Esophagus squamous epithelium (tissue), 5 donors: ENCODE measurements around the gene UBL5. TPM values are rescaled to one million over a fixed set of nuclear protein-coding genes. Genes with fewer than 3 reads are reported as not detected.
A peak's percentile ranks its signal among the peaks of the same experiment; 100 is the strongest.

Source experiments
- DNase-seq: peaks from one replicate; lab custom pipeline; 2025; lab: John Stamatoyannopoulos, UW
- H3K27ac ChIP-seq, 4 donors: fragments of 200-600 bp; sonication (generic); one replicate each; pipeline ENCODE4 v1.5.1; 2016 to 2019; ENCODE audit warnings: mild to moderate bottlenecking in 1 of 4
- H3K27me3 ChIP-seq, 4 donors: fragments of 200-600 bp; sonication (generic); 1 replicate in 3 of 4; 2 replicates in 1 of 4; pipeline versions ENCODE4 v1.5.1 to v1.6.0; 2017 to 2021; ENCODE audit warnings: antibody characterized with exemption in 1 of 4
- H3K36me3 ChIP-seq, 3 donors: fragments of 200-600 bp; sonication (generic); one replicate each; pipeline ENCODE4 v1.5.1; 2016 to 2019
- H3K4me1 ChIP-seq, 3 donors: fragments of 200-600 bp; sonication (generic); one replicate each; pipeline ENCODE4 v1.5.1; 2017 to 2019
- H3K4me3 ChIP-seq, 4 donors: fragments of 200-600 bp; sonication (generic); 1 replicate in 3 of 4; 2 replicates in 1 of 4; pipeline ENCODE4 v1.5.1; 2016 to 2019; ENCODE audit warnings: mild to moderate bottlenecking in 2 of 4, moderate library complexity in 1 of 4
- H3K9me3 ChIP-seq, 3 donors: fragments of 200-600 bp; sonication (generic); one replicate each; pipeline ENCODE4 v1.5.1; 2016 to 2019
- POLR2A ChIP-seq, 4 donors: fragments of 450-650 bp; IDR thresholded peaks; one replicate each; pipeline ENCODE4 v1.6.1; 2017; ENCODE audit warnings: antibody characterized with exemption in 4 of 4, mild to moderate bottlenecking in 4 of 4, moderate library complexity in 3 of 4
- WGBS, 2 donors: methylation state at CpG; one replicate each; pipeline ENCODE4 v1.1.5; 2018; 5-methylcytosine and 5-hydroxymethylcytosine counted together
- intact Hi-C: fragments of 100-400 bp; cut with DNase I; formaldehyde crosslinking; loops from one replicate; pipeline ENCODE4 v1.15.0; 2022
- total RNA-seq, 4 donors: library from RNA; depleted of rRNA; stranded (reverse); fragments of >200 nt; gene quantifications; one replicate each; pipeline ENCODE4 v1.1.0, GENCODE V29; 2016
- TF ChIP-seq, protein P1 (sequence below), 6 experiments: fragments of 450-650 bp in 4 of 6; fragments of 200-600 bp in 2 of 6; sonication (generic) in 2 of 6; IDR thresholded peaks; one replicate each; pipeline ENCODE4 v1.5.1; 2016 to 2019; ENCODE audit warnings: antibody characterized with exemption in 6 of 6, mild to moderate bottlenecking in 4 of 6, moderate library complexity in 4 of 6
- donor health status: DM: yes; HTN: yes; CAD: no.

Gene UBL5
- total RNA-seq, 4 donors from 2014 or later, result 394 to 688 (median 499) TPM

DNA sequence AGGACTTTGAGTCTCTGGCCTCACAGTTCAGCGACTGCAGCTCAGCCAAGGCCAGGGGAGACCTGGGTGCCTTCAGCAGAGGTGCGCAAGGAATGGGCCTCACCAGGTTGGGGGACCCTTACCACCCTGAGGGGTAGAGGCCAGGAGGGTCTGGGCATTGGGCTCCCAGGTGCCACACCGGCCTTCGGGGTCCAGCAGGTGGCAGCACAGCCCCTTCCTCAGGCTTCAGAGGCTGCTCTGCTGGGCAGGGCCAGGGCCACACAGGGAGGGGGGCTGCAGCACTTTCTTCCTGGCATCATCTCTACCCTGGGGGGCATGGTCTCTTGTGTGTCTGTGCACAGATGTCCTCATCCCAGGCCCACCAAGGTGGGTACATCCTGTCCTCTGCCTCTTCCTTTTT is 20.3 kb downstream of the UBL5 start:
- peaks cover 0 to 78% (median 12%) of the 10 kb centered on the region in 3 donors for H3K36me3 ChIP-seq
- no peak for TF ChIP-seq POLR2A (IDR thresholded peaks at IDR 0.05)
- TF ChIP-seq, protein P1, sequence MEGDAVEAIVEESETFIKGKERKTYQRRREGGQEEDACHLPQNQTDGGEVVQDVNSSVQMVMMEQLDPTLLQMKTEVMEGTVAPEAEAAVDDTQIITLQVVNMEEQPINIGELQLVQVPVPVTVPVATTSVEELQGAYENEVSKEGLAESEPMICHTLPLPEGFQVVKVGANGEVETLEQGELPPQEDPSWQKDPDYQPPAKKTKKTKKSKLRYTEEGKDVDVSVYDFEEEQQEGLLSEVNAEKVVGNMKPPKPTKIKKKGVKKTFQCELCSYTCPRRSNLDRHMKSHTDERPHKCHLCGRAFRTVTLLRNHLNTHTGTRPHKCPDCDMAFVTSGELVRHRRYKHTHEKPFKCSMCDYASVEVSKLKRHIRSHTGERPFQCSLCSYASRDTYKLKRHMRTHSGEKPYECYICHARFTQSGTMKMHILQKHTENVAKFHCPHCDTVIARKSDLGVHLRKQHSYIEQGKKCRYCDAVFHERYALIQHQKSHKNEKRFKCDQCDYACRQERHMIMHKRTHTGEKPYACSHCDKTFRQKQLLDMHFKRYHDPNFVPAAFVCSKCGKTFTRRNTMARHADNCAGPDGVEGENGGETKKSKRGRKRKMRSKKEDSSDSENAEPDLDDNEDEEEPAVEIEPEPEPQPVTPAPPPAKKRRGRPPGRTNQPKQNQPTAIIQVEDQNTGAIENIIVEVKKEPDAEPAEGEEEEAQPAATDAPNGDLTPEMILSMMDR (IDR thresholded peaks at IDR 0.05), result peak in 4 of 6 experiments; percentile 9 to 38 (median 16)
- WGBS, 2 donors, result no CpG with 5 or more reads among the region's 4 CpGs
- no peak overlapping the region for H3K27ac ChIP-seq
- no peak overlapping the region for H3K4me3 ChIP-seq
- intact Hi-C loops, result no loop called here
- peaks cover 4 to 21% (median 10%) of the 10 kb centered on the region in 3 donors for H3K4me1 ChIP-seq
- no peaks in the 10 kb centered on the region for H3K27me3 ChIP-seq
- no peaks in the 10 kb centered on the region for H3K9me3 ChIP-seq
- DNase-seq, result no peak

DNA sequence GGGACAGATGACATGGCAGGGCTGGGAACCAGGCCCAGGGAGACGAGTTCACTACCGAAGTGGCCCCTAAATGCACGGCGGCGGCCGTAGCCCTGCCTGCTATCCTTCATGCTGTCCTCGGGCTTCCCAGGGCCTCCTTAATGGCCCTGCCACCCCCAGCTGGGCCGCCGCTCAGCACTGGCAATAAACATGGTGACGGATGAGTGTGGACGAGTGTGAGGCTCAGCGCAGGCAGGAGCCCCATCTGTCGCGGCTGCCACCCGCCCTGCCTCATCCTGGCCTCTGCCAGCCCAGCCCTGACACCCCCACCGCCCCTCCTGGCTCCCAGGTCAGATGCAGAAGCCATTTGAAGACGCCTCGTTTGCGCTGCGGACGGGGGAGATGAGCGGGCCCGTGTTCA is 21.0 kb downstream of the UBL5 start:
- Histone ChIP-seq H3K9me3 (no peaks in the 10 kb centered on the region), H3K4me3 (no peak overlapping the region), H3K27ac (no peak overlapping the region), H3K36me3 (peaks cover 0 to 71% (median 7%) of the 10 kb centered on the region in 3 donors), H3K27me3 (no peaks in the 10 kb centered on the region), H3K4me1 (peaks cover 4 to 21% (median 10%) of the 10 kb centered on the region in 3 donors)
- no peak for TF ChIP-seq POLR2A (IDR thresholded peaks at IDR 0.05)
- TF ChIP-seq, protein P1 (IDR thresholded peaks at IDR 0.05), result no peak
- intact Hi-C loops, result no loop called here
- no peak for DNase-seq
- WGBS, 2 donors, result 74% methylated on average over 4 of the region's 23 CpGs; no CpG with 5 or more reads in 1 of the 2 donors

DNA sequence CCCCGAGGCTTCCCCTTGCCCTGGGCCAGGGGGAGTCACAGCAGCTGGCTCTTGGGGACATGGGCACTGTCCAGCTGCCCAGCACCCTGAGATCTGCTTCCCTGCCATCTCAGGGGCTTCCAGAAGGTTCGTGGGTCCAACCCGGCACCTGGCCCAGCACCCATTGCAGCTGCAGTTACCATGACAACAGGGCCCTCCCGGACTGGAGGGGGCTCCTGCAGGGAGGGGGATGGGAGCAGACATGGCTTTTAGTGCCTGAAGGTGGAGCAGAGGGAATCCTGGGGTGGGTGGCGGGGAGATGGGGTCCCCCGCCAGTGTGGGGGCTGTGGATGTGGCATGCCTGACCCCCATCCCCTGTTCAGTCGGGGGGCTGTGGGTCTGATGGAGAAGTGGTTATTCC is 22.1 kb downstream of the UBL5 start:
- Histone ChIP-seq H3K9me3 (no peaks in the 10 kb centered on the region), H3K27ac (no peak overlapping the region), H3K4me3 (no peak overlapping the region), H3K4me1 (peaks cover 4 to 21% (median 10%) of the 10 kb centered on the region in 3 donors), H3K36me3 (peaks cover 0 to 69% (median 7%) of the 10 kb centered on the region in 3 donors), H3K27me3 (no peaks in the 10 kb centered on the region)
- DNase-seq, result no peak
- no peak for TF ChIP-seq POLR2A (IDR thresholded peaks at IDR 0.05)
- TF ChIP-seq, protein P1 (IDR thresholded peaks at IDR 0.05), result no peak
- intact Hi-C loops, result no loop called here
- WGBS, 2 donors, result 80 to 83% methylated on average over 1 of the region's 7 CpGs

DNA sequence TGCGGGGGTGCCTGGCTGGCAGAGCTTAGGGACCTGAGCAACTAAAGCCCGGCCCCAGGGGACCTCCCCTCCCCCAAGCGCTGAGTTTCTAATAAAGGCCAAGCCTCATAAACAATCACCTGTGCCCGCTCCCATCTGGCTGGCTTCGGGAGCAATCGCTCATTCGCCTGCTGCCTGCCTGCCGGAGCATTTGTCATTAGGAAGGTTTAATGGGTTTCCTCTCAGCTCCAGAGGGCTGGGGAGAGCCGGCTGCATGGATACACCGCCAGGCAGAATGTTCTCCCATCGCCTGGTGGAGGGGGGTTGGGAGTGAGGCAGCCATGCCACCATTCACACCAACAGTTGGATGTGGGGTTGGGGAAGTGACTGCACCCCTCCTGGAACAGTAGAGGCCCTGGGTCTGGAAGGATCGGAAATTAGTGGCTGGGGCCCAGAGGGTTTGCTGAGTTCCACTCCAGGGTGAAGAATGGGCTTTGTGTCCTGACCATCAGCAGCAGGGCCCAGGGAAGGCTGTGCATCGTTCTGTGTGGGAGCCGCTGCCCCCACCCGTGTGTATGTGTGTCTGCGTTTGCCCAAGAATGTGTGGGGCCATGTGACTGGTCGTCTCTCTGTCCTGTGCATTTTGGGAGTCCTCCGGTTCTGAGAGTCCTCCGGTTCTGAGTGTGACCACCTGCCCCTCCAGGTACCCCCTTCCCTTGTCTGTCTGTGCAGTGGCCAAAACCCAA is 22.7 kb downstream of the UBL5 start:
- Histone ChIP-seq H3K9me3 (no peaks in the 10 kb centered on the region), H3K4me3 (no peak overlapping the region), H3K36me3 (peaks cover 0 to 63% (median 7%) of the 10 kb centered on the region in 3 donors), H3K27me3 (no peaks in the 10 kb centered on the region), H3K27ac (no peak overlapping the region), H3K4me1 (peaks cover 4 to 21% (median 10%) of the 10 kb centered on the region in 3 donors)
- WGBS, 2 donors, result 84 to 86% methylated on average over 5 to 14 of the region's 19 CpGs
- intact Hi-C loops, result no loop called here
- no peak for DNase-seq
- TF ChIP-seq, protein P1 (IDR thresholded peaks at IDR 0.05), result no peak
- no peak for TF ChIP-seq POLR2A (IDR thresholded peaks at IDR 0.05)

DNA sequence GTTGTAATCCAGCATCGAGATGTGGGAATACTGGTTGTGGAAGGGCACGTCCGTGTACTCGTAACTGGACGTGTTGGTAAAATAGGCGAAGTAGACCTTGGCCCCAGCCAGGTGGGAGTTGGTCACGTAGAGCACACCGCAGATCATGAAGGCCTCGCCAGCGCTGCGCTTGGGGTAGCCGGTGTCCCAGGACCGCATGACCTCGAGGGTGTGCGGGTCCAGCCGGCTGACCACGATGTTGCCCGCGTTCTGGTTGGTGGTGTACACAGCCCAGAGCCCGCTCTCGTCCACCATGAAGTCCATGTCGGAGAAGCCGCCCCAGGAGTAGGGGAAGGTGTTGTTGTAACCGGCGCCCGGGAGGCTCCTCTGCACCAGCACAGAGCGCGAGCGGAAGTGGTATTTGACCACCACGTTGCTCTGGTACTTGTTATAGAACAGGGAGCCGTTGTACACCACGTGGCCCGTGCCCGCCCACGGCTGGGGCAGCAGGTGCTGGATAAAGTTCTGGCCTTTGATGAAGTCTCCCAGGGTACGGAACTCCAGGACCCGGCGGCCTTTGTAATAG is 26.6 kb downstream of the UBL5 start:
- no peak overlapping the region for H3K4me3 ChIP-seq
- intact Hi-C loops, result no loop called here
- H3K27me3 ChIP-seq, result no peaks in the 10 kb centered on the region
- WGBS, 2 donors, result 90 to 96% methylated on average over 17 to 27 of the region's 38 CpGs
- H3K27ac ChIP-seq, result no peak overlapping the region
- H3K9me3 ChIP-seq, result no peaks in the 10 kb centered on the region
- peaks cover 0 to 44% (median 0%) of the 10 kb centered on the region in 3 donors for H3K36me3 ChIP-seq
- TF ChIP-seq, protein P1 (IDR thresholded peaks at IDR 0.05), result no peak
- no peaks in the 10 kb centered on the region for H3K4me1 ChIP-seq
- DNase-seq, result no peak
